Kidney (tissue), 14 donors: ENCODE measurements around the gene ATF7IP2. TPM values are rescaled to one million over a fixed set of nuclear protein-coding genes. Genes with fewer than 3 reads are reported as not detected.
"Not testable (repeated sequence)": the region's sequence is repeated elsewhere in the genome, so short reads cannot be mapped to it uniquely, and the experiment has no call there.

Source experiments
- DNase-seq, 5 donors: peaks; one replicate each; pipeline ENCODE4 v3.0.0-alpha.2; 2013 to 2020
- FAIRE-seq: peaks from 2 replicates; lab custom pipeline; 2012; peaks lifted over from hg19 to GRCh38; lab: Jason Lieb, UNC
- H3K27ac ChIP-seq, 2 donors: one replicate each; pipeline ENCODE4 v1.7.0; 2013; ENCODE audit warnings: low read depth in 2 of 2, low read length in 2 of 2, inconsistent platforms in 1 of 2
- H3K27me3 ChIP-seq: one replicate; pipeline ENCODE4 v1.7.1; 2013; ENCODE audit warnings: low read length, inconsistent platforms; ENCODE audit not compliant: control insufficient read depth, insufficient read depth
- H3K36me3 ChIP-seq, 3 donors: one replicate each; pipeline versions ENCODE4 v1.7.0 to v1.7.1; 2013; ENCODE audit warnings: low read length in 3 of 3, control low read depth in 1 of 3, inconsistent platforms in 1 of 3; ENCODE audit not compliant: insufficient read depth in 3 of 3, control insufficient read depth in 2 of 3
- H3K4me1 ChIP-seq, 3 donors: one replicate each; pipeline versions ENCODE4 v1.7.0 to v1.7.1; 2013; ENCODE audit warnings: low read length in 3 of 3, inconsistent platforms in 1 of 3, low read depth in 1 of 3; ENCODE audit not compliant: control insufficient read depth in 2 of 3, insufficient read depth in 2 of 3
- H3K4me3 ChIP-seq, 3 donors: one replicate each; pipeline versions ENCODE4 v1.7.0 to v1.8.1; 2013; ENCODE audit warnings: low read length in 3 of 3, control low read depth in 1 of 3, inconsistent platforms in 1 of 3
- H3K9ac ChIP-seq, 3 donors: one replicate each; pipeline versions ENCODE4 v1.7.0 to v1.7.1; 2013; ENCODE audit warnings: low read length in 3 of 3, control low read depth in 1 of 3, inconsistent platforms in 1 of 3
- H3K9me3 ChIP-seq, 3 donors: one replicate each; pipeline versions ENCODE4 v1.7.0 to v1.7.1; 2013; ENCODE audit warnings: low read length in 3 of 3, control low read depth in 1 of 3, inconsistent platforms in 1 of 3; ENCODE audit not compliant: control insufficient read depth in 2 of 3, insufficient read depth in 1 of 3
- CTCF ChIP-seq: IDR thresholded peaks from 3 replicates; pipeline ENCODE4 v1.5.1; 2012; ENCODE audit warnings: mild to moderate bottlenecking, moderate library complexity, borderline replicate concordance; ENCODE audit not compliant: insufficient read depth; ENCODE audit errors: extremely low read depth
- intact Hi-C: fragments of 100-400 bp; cut with DNase I; formaldehyde crosslinking; loops from one replicate; pipeline ENCODE4 v1.11.1; 2022
- polyA plus RNA-seq: library from polyadenylated mRNA; stranded (reverse); fragments of 350-450 nt; fragmentation: Illumina TruSeq; extraction: RNeasy Lipid Tissue Mini Kit (QIAGEN cat#74804); gene quantifications from one replicate; pipeline ENCODE4 v1.2.3, GENCODE V29; 2014; ENCODE audit warnings: low read depth, low replicate concordance; ENCODE audit not compliant: insufficient read depth
- total RNA-seq: library from RNA; stranded (reverse); fragmentation: NEBNext Ultra II Directional; extraction: Animal tissue kit (Norgen Biotek cat#: 25700); gene quantifications from one replicate; pipeline ENCODE4 v1.2.1, GENCODE V29; 2021
- donor health status: control.
- donor health status: control.
- donor health status: control.
- donor health status: control.
- donor health status: control.
- donor health status: DM: yes; HTN: yes; CAD: no.
- donor health status: Normal renal cell carcinoma (clear cell type).

ATF7IP2 gene
- total and polyA plus RNA-seq, 2 donors from 2014 or later, result 17.1 to 20.2 TPM

- Histone ChIP-seq H3K27ac (no peak overlapping the region), H3K4me3 (no peak overlapping the region), H3K4me1 (no peaks in the 10 kb centered on the region), H3K27me3 (no peaks in the 10 kb centered on the region), H3K36me3 (no peaks in the 10 kb centered on the region), H3K9me3 (peaks cover 0 to 6% (median 5%) of the 10 kb centered on the region in 3 donors), H3K9ac (no peak overlapping the region)
- intact Hi-C loops, result loop anchor here (10.0 kb wide), 1 partner anchor 45 kb away; no protein-coding TSS in a partner anchor
- DNase-seq (no peak), FAIRE-seq (no peak)
- no peak for TF ChIP-seq CTCF
Measured at GRCh38 chr16:10339777-10340732, 45.8 kb upstream of the ATF7IP2 start.

GRCh38 chr16:10343124-10343760 is 42.6 kb upstream of the ATF7IP2 start:
- H3K9ac ChIP-seq, result no peak overlapping the region
- H3K27me3 ChIP-seq, result no peaks in the 10 kb centered on the region
- intact Hi-C loops, result loop anchor here (10.0 kb wide), 1 partner anchor 48 kb away; no protein-coding TSS in a partner anchor
- no peak overlapping the region for H3K27ac ChIP-seq
- H3K4me1 ChIP-seq, result no peaks in the 10 kb centered on the region
- peaks cover 0 to 8% (median 6%) of the 10 kb centered on the region in 3 donors for H3K9me3 ChIP-seq
- H3K36me3 ChIP-seq, result no peaks in the 10 kb centered on the region
- no peak for FAIRE-seq
- no peak for TF ChIP-seq CTCF
- H3K4me3 ChIP-seq, result no peak overlapping the region
- no peak for DNase-seq

- H3K9ac ChIP-seq, H3K27me3 ChIP-seq, H3K9me3 ChIP-seq, H3K36me3 ChIP-seq, H3K4me1 ChIP-seq, H3K27ac ChIP-seq, FAIRE-seq, DNase-seq, H3K4me3 ChIP-seq: not testable (repeated sequence)
- intact Hi-C loops, result loop anchor here (10.0 kb wide), 1 partner anchor 50 kb away; no protein-coding TSS in a partner anchor
Measured at GRCh38 chr16:10344699-10345098, 41.2 kb upstream of the ATF7IP2 start.

- intact Hi-C loops, result loop anchor here (10.0 kb wide), 1 partner anchor 51 kb away; no protein-coding TSS in a partner anchor
- no peaks in the 10 kb centered on the region for H3K36me3 ChIP-seq
- TF ChIP-seq CTCF, result no peak
- H3K9me3 ChIP-seq, result peaks cover 0 to 4% (median 3%) of the 10 kb centered on the region in 3 donors
- H3K27me3 ChIP-seq, result no peaks in the 10 kb centered on the region
- H3K4me3 ChIP-seq, result no peak overlapping the region
- FAIRE-seq (no peak), DNase-seq (no peak)
- no peak overlapping the region for H3K27ac ChIP-seq
- no peaks in the 10 kb centered on the region for H3K4me1 ChIP-seq
- no peak overlapping the region for H3K9ac ChIP-seq
Measured at GRCh38 chr16:10345629-10346028, 40.2 kb upstream of the ATF7IP2 start.
